Lower leg skin (tissue), 3 donors: Measurements from ENCODE around the gene NRIP2.

Experiments used
- CTCF ChIP-seq, 3 donors: fragments of 450-650 bp; IDR thresholded peaks; one replicate each; pipeline ENCODE4 v1.5.1; 2016; ENCODE audit warnings: antibody characterized with exemption in 3 of 3, mild to moderate bottlenecking in 3 of 3, moderate library complexity in 2 of 3
- POLR2A ChIP-seq, 2 donors: fragments of 450-650 bp; IDR thresholded peaks; one replicate each; pipeline ENCODE4 v1.6.1; 2016 to 2017; ENCODE audit warnings: antibody characterized with exemption in 2 of 2, mild to moderate bottlenecking in 1 of 2, moderate library complexity in 1 of 2

- TF ChIP-seq CTCF (IDR thresholded peaks at IDR 0.05) (no peak), POLR2A (IDR thresholded peaks at IDR 0.05) (no peak)
Measured at GRCh38 chr12:2826036-2826435, 8.8 kb downstream of the NRIP2 start.
